Stomach (tissue), 9 donors: Measurements from ENCODE around the gene KRT33A. TPM values are rescaled to one million over a fixed set of nuclear protein-coding genes. Genes with fewer than 3 reads are reported as not detected.
"Not testable (repeated sequence)": the region's sequence is repeated elsewhere in the genome, so short reads cannot be mapped to it uniquely, and the experiment has no call there.

Experiments
- DNase-seq, 2 donors: peaks; one replicate each; pipeline versions ENCODE4 v3.0.0 to v3.0.0-alpha.2; 2013 to 2019
- H3K27ac ChIP-seq, 5 donors: fragments of 200-600 bp in 4 of 5; sonication (generic) in 4 of 5; one replicate each; pipeline ENCODE4 v1.5.1; 2013 to 2019; ENCODE audit warnings: mild to moderate bottlenecking in 1 of 5, moderate library complexity in 1 of 5
- H3K27me3 ChIP-seq, 3 donors: fragments of 200-600 bp; sonication (generic); one replicate each; pipeline ENCODE4 v1.5.1; 2017 to 2019; ENCODE audit warnings: mixed run types in 1 of 3
- H3K36me3 ChIP-seq, 4 donors: fragments of 200-600 bp; sonication (generic); 1 replicate in 3 of 4; 2 replicates in 1 of 4; pipeline ENCODE4 v1.5.1; 2016 to 2019
- H3K4me1 ChIP-seq, 4 donors: fragments of 200-600 bp; sonication (generic); one replicate each; pipeline ENCODE4 v1.5.1; 2016 to 2019
- H3K4me3 ChIP-seq, 4 donors: fragments of 200-600 bp; sonication (generic) in 3 of 4; one replicate each; pipeline ENCODE4 v1.5.1; 2016 to 2019; ENCODE audit warnings: mild to moderate bottlenecking in 1 of 4
- H3K9me3 ChIP-seq, 4 donors: fragments of 200-600 bp; sonication (generic); one replicate each; pipeline ENCODE4 v1.5.1; 2016 to 2019
- EP300 ChIP-seq: sonication (generic); formaldehyde crosslinking; IDR thresholded peaks from one replicate; pipeline ENCODE4 v1.6.1; 2017; ENCODE audit warnings: antibody characterized with exemption
- POLR2A ChIP-seq, 4 donors: fragments of 450-650 bp; IDR thresholded peaks; one replicate each; pipeline ENCODE4 v1.6.1; 2016; ENCODE audit warnings: antibody characterized with exemption in 4 of 4, control low read depth in 2 of 4, mild to moderate bottlenecking in 1 of 4, moderate library complexity in 1 of 4
- POLR2AphosphoS5 ChIP-seq, 3 donors: sonication (generic); formaldehyde crosslinking; IDR thresholded peaks; one replicate each; pipeline ENCODE4 v1.6.1; 2016; ENCODE audit warnings: antibody characterized with exemption in 3 of 3
- WGBS, 5 donors: extraction: QIAGEN DNeasy Blood & Tissue Kit in 3 of 5; methylation state at CpG; one replicate each; pipeline versions ENCODE4 v1.1.5 to v1.1.7; 2013 to 2018; 5-methylcytosine and 5-hydroxymethylcytosine counted together
- intact Hi-C: fragments of 100-400 bp; cut with DNase I; formaldehyde crosslinking; loops from one replicate; pipeline ENCODE4 v1.15.1; 2023; ENCODE audit warnings: low total_unique reads
- polyA plus RNA-seq, 3 donors: library from polyadenylated mRNA; stranded (reverse); fragments of 200-250 nt; gene quantifications; one replicate each; pipeline ENCODE4 v1.2.3, GENCODE V29; 2013
- total RNA-seq, 5 donors: library from RNA; depleted of rRNA; stranded (reverse); fragments of >200 nt; gene quantifications; one replicate each; pipeline versions ENCODE4 v1.1.0 to v1.2.3, GENCODE V29; 2014 to 2016
- TF ChIP-seq, protein P1 (sequence below), 7 experiments: fragments of 450-650 bp in 4 of 7; fragments of 200-600 bp in 3 of 7; sonication (generic) in 3 of 7; IDR thresholded peaks; one replicate each; pipeline ENCODE4 v1.5.1; 2016 to 2019; ENCODE audit warnings: antibody characterized with exemption in 7 of 7, control low read depth in 2 of 7, mild to moderate bottlenecking in 1 of 7
- donor health status: healthy with polysubstance abuse.
- donor health status: Bipolar disorder and iron deficiency.
- donor health status: healthy.

The KRT33A gene
- total and polyA plus RNA-seq, 8 donors: 0.45 TPM; not detected in 7

DNA sequence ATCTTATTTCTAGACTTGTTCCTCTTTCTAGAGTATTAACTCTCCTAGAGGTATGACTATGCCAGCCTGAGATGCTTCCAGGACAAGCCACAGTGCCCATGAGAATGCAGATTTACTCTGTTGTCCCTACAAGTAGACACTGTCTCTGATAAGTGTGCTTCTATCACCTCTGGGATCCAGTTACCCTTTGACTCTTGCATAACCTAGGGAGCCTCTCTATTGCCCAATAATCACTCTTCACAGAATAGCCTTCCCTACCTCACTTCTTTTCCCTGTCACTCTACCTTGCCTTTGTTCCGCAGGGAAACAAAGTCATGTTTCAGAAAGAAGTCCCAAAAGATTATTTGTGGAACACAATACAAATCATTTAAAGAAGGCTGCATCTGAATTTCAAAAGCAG lies 33.1 kb upstream of the KRT33A start:
- no peak for DNase-seq
- TF ChIP-seq, protein P1, sequence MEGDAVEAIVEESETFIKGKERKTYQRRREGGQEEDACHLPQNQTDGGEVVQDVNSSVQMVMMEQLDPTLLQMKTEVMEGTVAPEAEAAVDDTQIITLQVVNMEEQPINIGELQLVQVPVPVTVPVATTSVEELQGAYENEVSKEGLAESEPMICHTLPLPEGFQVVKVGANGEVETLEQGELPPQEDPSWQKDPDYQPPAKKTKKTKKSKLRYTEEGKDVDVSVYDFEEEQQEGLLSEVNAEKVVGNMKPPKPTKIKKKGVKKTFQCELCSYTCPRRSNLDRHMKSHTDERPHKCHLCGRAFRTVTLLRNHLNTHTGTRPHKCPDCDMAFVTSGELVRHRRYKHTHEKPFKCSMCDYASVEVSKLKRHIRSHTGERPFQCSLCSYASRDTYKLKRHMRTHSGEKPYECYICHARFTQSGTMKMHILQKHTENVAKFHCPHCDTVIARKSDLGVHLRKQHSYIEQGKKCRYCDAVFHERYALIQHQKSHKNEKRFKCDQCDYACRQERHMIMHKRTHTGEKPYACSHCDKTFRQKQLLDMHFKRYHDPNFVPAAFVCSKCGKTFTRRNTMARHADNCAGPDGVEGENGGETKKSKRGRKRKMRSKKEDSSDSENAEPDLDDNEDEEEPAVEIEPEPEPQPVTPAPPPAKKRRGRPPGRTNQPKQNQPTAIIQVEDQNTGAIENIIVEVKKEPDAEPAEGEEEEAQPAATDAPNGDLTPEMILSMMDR (IDR thresholded peaks at IDR 0.05): no peak
- TF ChIP-seq POLR2A (IDR thresholded peaks at IDR 0.05) (no peak), EP300 (no peak), POLR2AphosphoS5 (IDR thresholded peaks at IDR 0.05) (no peak)
- 95 to 100% (median 95%) methylated on average over 1 of the region's 1 CpG for WGBS, 5 donors
- H3K4me1 ChIP-seq: no peaks in the 10 kb centered on the region
- peaks cover 0 to 23% (median 20%) of the 10 kb centered on the region in 4 donors for H3K9me3 ChIP-seq
- peaks cover 0 to 10% (median 0%) of the 10 kb centered on the region in 3 donors for H3K27me3 ChIP-seq
- H3K36me3 ChIP-seq: no peaks in the 10 kb centered on the region
- H3K4me3 ChIP-seq: no peak overlapping the region
- intact Hi-C loops: no loop called here
- no peak overlapping the region for H3K27ac ChIP-seq

DNA sequence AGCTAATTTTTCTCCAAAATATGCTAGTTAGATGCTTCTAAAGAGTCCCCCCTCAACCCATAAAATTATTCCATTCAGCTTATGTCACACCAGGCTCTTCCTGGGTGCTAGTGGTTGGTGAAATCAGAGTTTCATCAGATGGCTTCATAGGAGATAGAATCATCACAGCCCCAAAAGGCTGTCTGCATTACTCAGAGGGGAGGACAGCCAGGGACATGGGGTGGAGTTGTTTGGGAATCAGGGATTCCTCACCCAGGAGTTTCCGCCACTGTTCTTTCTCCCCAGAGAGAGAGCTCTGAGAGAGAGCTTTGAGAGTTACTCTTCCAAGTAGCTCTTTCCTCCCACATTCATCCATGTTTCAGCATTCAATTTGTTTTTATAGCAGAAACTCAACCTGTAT lies 31.8 kb upstream of the KRT33A start:
- WGBS, 5 donors: 78 to 100% (median 97%) methylated on average over 1 of the region's 1 CpG
- Histone ChIP-seq H3K4me3 (no peak overlapping the region), H3K4me1 (no peaks in the 10 kb centered on the region), H3K27ac (no peak overlapping the region), H3K9me3 (peaks cover 0 to 19% (median 17%) of the 10 kb centered on the region in 4 donors), H3K27me3 (peaks cover 0 to 10% (median 0%) of the 10 kb centered on the region in 3 donors), H3K36me3 (no peaks in the 10 kb centered on the region)
- no peak for DNase-seq
- TF ChIP-seq EP300 (no peak), POLR2A (IDR thresholded peaks at IDR 0.05) (no peak), POLR2AphosphoS5 (IDR thresholded peaks at IDR 0.05) (no peak)
- TF ChIP-seq, protein P1 (IDR thresholded peaks at IDR 0.05): no peak
- intact Hi-C loops: no loop called here

DNA sequence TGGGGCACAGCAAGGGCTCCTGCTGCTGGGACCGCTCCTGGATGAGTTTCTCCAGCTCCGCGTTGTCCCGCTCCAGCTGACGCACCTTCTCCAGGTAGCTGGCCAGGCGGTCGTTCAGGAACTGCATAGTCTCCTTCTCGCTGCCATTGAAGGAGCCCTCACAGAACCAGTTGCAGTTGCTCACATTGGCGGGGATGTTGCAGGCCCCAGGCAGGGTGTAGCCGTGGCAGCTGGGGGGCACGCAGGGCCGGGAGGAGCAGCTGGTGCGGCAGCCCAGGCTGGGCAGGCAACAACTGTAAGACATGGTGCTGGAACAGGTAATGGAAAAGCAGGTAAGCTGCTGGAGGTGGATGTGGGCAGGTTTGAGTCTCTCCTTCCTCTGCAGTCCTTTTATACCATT lies 31.3 kb upstream of the KRT33A start, which contains the start of gene KRT34:
Gene KRT34 (minus strand): TSS at position 364 of the 400 bp plus-strand sequence. CDS start 60 bp downstream, at position 304.
- H3K36me3 ChIP-seq, intact Hi-C loops, H3K4me3 ChIP-seq, DNase-seq, H3K27ac ChIP-seq, H3K4me1 ChIP-seq, H3K27me3 ChIP-seq: not testable (repeated sequence)
- peaks cover 0 to 14% (median 14%) of the 10 kb centered on the region in 4 donors for H3K9me3 ChIP-seq
- WGBS, 5 donors: 77 to 97% (median 92%) methylated on average over 5 to 13 of the region's 13 CpGs

DNA sequence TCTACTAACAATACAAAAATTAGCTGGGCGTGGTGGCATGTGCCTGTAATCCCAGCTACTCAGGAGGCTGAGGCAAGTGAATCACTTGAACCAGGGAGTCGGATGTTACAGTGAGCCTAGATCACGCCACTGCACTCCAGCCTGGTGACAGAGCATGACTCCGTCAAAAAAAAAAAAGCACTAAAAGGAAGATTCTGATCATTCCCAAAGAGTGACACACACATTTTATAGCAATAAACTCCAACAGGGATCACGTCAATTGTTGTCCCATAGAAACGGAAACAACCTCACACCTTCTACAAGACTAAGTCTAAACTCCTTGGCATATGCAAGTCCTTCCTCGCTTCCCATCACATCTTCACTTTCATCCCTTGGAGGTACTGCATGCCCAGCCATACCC lies 29.5 kb upstream of the KRT33A start:
- H3K27ac ChIP-seq, H3K9me3 ChIP-seq, H3K4me1 ChIP-seq, DNase-seq, H3K36me3 ChIP-seq, H3K27me3 ChIP-seq, H3K4me3 ChIP-seq, intact Hi-C loops: not testable (repeated sequence)
- whole genome bisulfite sequencing, 5 donors: 86 to 96% (median 90%) methylated on average over 7 of the region's 7 CpGs

DNA sequence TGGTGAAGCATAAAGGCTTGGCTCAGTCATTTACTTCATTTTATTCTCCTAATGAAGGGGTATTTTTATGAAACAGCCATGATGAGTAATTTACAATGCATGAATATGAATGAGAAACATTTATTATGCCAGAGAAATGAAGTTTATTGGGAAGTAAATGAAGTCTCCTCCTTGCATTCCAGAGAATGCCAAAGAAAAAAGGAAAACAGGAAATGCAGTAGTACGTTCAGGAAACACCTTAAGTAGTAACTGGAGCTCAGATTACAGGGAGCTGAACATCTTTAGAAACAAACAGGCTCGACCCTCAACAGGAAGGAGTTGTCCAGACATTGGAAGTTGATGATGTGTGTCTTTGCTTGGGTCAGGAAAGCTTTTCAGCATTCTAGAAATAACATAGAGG lies 26.9 kb upstream of the KRT33A start:
- Histone ChIP-seq H3K4me3 (no peak overlapping the region), H3K36me3 (no peaks in the 10 kb centered on the region), H3K27ac (no peak overlapping the region), H3K27me3 (peaks cover 0 to 5% (median 0%) of the 10 kb centered on the region in 3 donors), H3K9me3 (no peaks in the 10 kb centered on the region), H3K4me1 (no peaks in the 10 kb centered on the region)
- TF ChIP-seq POLR2AphosphoS5 (IDR thresholded peaks at IDR 0.05) (no peak), POLR2A (IDR thresholded peaks at IDR 0.05) (no peak), EP300 (no peak)
- TF ChIP-seq, protein P1 (IDR thresholded peaks at IDR 0.05): no peak
- WGBS, 5 donors: 12 to 30% (median 18%) methylated on average over 2 of the region's 2 CpGs
- DNase-seq: no peak
- intact Hi-C loops: no loop called here
